Stromal cell of bone marrow (primary cell): Measurements from ENCODE around the gene SPTBN5.

ENCODE experiments used
- DNase-seq: peaks from one replicate; pipeline ENCODE4 v3.0.0-alpha.2; 2012; ENCODE audit warnings: low read depth

Gene SPTBN5

DNA sequence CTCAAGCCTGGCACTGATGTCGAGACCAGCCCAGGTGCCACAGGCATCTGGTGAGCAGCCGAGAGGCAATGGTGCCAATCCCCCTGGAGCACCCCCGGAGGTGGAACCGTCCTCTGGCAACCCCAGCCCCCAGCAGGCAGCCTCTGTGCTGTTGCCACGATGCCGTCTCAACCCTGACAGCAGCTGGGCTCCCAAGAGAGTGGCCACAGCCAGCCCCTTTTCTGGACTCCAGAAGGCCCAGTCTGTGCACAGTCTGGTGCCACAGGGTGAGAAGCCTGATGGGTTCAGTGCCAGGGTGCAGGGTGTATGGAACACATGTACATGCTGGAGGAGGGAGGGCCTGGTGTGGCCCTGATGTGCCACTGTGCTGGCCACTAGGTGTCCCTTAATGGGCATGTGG, 70.9 kb downstream of the SPTBN5 start:
- no peak for DNase-seq

DNA sequence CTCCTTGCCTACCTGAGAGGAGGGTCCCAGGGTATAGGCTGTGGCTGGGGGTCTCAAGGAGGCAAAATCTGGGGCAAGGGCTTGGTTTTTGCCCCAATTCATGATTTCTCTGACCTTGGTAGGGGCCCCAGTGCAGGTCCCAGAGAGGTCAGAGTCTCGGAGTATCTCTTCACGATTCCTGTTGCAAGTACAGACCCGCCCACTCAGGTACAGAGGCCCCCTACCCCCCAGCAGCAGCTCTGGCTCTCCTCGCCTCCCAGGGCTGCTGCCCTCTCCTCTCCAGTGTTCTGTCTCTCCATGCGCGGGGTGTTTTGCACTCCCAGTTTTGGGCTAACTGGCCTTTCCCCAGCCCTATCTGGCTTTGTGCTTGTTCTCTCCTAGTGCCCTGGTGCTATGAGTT, 71.4 kb downstream of the SPTBN5 start:
- no peak for DNase-seq

DNA sequence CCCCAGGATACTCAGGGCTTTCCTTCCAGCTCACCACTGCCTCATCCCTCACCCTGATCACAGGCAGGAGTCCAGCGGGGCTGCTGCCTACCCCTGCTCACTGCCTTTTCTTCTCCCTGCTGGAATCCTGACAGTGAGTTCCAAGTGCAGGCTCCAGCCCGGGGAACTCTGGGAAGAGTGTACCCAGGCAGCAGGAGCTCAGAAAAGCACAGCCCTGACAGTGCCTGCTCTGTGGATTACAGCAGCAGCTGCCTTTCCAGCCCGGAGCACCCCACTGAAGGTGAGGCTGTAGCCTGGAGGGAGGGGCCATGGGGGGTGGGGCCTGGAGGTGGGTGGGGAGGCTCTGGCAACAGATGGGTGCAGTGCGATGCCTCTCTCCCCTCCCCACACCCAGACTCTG, 72.0 kb downstream of the SPTBN5 start:
- no peak for DNase-seq

DNA sequence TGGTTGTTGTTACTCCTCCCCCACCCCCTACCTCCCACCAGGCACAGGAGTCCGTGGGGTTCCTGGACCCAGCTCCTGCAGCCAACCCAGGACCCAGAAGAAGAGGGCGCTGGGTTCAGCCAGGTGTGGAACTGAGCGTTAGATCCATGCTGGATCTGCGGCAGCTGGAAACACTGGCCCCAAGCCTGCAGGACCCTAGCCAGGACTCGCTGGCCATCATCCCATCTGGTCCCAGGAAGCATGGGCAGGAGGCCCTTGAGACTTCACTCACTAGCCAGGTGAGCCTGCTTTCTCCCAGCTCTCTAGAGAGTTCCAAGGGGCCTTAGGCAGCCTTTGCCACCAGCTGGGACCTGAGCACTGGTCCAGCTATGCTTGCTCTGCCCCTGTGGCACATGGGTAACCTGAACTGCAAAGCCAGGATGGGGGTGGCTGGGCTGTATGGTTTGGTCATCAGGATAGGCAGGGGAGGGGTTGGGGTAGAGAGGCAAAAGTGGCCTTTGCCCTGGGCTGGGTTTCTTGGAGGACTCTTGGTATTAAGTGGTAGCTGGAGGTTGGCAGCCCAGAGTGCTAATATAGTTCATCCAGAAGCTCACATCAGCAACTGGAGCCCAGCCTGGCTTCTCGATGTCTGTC, 72.9 kb downstream of the SPTBN5 start:
- DNase-seq, result no peak

DNA sequence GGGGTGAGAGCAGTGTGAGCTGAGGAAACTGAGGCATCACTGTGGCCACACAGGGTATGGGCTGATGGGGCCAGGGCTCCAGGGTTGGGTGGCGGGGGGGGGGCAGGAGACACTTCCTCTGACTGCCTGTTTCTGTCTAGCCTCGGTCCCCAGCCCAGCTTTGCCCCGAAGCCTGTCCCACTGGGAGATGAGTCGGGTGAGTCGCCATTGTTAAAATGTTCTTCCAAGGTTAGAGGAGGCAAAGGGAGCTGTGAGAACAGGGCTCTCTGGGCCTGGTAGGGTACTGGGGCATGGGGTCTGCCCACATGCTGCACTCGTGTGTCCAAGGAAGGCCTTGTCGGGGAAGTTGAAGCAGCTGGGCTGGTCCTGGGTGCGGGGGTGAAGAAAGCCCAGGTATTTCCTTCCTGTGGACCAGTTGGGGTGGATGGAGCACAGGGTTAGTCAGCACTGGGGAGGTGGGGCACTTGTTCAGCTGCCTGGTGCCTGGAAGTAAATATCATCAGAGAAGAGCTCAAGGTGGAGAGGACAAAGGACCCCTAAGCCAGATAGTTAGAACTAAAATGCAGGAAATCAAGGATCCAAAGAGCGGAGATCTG, 74.3 kb downstream of the SPTBN5 start:
- no peak for DNase-seq

DNA sequence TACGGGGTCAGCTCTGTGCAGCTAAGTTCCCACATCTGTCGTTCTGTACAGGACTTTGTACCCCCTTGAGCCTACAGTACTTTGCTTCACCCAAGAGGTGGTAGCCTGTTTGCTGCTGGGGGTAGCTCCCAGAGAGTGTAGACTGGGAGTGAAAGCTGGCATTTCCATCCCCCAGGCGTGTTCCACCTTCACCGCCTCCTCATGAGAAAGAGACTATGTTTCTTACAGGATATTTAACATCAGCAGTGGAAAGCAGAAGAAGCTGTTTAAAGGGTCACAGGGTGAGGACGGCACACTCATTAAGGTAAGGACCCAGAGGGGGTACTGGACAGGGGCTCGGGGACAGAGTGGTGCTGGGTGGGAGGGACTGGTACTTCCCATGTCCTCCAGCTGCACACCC, 76.1 kb downstream of the SPTBN5 start:
- DNase-seq, result no peak

DNA sequence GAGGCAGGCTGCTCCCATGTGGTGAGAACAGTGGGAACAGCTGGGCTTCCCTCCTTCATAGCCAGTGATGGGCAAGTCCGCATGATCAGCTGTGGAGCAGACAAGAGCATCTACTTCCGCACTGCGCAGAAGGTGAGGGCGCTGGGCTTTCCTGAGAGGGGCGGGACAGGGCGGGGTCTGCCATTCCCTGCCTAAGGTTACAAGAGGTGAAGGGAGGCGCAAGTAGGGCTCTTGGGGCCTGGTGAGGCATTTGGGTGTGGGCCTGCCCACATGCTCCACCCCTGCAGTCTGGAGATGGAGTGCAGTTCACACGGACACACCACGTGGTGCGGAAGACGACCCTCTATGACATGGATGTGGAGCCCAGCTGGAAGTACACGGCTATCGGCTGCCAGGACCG, 76.5 kb downstream of the SPTBN5 start:
- DNase-seq, result no peak

DNA sequence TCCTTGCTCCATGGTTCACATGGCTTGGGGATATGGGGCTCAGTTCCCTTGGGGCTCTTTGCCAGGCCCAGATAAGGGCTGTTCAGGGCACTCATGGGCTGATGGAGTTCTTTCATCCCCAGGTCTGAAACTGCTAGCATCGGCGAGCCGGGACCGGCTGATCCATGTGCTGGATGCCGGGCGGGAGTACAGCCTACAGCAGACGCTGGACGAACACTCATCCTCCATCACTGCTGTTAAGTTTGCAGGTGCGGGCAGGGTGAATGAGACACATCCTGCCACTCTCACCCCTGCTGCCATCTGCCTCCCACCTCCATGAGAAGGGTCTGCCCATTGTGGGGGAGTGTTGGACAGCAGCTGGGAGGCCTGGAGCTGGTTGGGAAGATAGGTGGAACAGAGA, 77.1 kb downstream of the SPTBN5 start:
- no peak for DNase-seq

DNA sequence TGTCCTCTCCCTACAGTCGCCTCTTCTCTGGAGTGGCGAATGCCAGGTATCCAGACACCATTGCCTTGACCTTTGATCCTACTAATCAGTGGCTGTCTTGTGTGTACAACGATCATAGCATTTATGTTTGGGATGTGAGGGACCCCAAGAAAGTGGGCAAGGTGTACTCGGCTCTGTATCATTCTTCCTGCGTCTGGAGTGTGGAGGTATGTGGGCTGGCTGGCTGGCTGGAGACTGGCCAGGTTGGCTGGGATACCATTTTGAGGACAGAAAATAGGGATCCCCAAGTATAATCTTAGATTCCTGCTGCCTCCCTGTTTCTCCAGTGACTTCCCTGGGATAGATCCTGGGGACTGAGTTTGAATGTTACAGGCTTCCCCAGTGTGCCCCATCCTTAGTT, 79.3 kb downstream of the SPTBN5 start:
- no peak for DNase-seq

DNA sequence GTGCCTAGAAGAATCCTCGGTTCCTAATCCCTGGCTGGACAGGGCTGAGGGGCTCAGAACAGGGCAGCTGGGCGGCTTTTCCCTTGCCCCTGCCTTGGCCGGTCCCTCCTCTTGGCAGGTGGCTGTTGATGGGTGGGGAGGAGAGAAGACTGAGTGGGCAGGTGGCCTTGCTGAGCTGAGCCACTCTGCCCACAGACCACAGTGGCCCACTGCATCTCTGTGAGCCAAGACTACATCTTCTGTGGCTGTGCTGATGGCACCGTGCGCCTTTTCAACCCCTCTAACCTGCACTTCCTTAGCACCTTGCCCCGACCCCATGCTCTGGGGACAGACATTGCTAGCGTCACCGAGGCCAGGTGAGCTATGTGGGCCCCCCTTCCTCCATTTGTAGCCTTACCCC, 80.4 kb downstream of the SPTBN5 start:
- no peak for DNase-seq

DNA sequence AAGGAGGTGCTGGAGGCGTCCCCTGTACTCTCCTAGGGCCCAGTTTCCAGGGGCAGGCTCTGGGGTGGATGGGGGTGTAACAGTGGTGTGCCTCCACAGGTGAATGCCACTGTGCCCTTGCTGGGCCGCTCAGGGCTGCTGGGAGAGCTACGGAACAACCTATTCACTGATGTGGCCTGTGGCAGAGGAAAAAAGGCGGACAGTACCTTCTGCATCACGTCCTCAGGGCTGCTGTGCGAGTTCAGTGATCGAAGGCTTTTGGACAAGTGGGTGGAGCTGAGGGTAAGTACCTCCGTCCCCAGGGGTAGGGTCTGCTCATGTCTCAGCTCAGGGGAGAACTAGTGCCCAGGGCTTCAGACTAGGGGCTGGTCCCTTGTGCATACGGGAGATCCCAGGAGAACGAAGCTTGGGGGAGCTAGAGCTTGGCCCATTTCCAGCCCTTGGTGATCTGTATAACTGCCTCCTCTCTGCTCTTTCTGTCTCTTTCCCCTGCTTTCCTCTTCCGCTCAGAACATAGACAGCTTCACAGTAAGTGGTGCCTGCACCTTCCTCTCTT, 81.0 kb downstream of the SPTBN5 start:
- no peak for DNase-seq

DNA sequence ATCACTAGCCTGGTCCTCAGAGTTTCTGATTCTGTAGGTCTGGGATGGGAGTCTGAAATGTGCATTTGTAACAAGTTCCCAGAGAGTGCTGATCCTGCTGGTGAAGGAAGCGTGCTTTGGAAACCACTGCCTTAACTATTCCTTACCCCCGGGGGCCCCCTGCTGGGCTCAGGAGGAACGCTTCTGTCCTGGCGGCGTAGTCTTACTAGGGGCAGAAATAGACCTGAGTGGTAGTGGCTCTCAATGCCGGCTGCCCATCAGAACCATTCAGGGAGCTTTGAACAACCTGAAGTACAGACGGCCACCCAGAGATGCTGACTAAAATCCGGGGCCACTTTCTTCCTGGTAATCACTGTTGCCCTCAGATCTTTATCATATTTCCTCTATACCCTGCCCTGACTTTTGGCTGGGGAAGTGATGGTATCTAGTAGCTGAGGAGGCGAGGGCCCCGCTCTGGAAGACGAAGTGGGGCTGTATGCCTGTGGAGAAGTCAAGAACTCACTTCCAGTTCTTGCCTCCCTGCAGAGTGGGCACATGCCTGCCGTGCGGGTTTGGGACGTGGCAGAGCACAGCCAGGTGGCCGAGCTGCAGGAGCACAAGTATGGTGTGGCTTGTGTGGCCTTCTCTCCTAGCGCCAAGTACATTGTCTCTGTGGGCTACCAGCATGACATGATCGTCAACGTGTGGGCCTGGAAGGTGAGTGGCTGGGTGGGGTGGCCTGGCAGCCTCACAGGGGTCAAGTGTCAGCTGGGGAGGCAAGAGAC, 82.2 kb downstream of the SPTBN5 start:
- peak; percentile 63 for DNase-seq

DNA sequence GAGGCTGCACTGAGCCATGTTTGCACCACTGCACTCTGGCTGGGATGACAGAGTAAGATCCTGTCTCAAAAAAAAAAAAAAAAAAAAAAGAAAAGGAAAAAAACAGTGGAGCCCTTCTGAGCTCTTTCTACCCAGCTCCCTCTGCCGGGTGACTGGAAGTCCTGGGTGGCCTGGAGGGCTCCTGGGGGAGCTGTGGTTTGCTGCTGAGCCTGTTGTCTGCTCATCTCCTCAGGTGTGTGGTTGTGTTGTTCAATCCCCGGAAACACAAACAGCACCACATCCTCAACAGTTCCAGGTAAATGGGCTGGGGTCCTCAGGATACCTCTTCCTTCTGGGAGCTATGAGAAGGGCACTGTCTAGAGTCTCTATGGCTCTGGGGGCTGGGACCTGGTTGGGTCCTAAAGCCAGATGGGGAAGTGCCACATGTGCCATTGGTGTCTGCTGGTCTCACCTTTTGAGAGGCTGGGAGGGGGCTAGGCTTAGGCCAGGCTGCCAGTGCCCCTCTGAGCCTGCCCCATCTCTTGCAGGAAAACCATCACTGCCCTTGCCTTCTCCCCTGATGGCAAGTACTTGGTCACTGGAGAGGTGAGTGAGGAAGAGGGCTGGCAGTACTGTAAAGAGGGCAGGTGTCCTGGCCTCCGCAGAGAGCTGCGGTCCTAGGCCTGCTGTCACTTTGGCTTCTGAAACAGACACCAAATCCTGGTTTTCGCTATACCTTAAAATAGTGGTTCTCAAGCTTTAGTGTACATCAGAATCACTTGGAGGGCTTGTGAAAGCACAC, 83.0 kb downstream of the SPTBN5 start:
- no peak for DNase-seq

DNA sequence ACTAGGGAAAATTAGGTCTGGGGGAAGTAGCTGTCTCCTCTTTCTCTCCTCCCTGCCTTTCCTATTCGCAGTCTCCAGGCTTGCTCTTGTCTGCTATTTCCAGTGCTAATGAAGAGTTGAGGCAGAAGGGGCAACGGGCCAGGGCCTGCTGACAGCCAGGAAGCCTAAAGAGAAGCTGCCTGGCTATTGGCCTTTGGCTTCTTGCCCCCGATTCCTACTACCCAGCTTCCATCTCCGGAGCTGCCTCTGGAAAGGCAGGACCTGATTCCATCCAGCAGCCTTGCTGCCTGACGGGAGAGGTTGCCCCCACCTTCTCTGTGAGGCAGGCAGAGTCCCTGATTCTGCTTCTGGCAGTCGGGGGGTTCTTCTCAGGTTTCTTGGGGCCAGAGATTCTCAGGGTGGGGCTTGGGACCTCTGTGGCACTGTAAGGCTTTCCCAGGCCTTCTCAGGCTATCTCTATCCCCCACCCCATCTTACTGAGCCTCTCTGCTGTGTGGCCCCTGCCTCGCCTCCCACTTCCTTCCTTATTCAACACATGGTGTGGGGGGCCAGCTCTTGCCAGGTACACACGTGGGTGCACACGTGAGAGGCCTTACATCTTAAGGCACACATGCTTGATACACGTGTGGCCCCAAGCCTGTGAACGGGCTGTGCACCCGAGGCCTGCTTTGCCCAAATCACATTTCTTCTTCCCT, 84.2 kb downstream of the SPTBN5 start:
- DNase-seq, result no peak

DNA sequence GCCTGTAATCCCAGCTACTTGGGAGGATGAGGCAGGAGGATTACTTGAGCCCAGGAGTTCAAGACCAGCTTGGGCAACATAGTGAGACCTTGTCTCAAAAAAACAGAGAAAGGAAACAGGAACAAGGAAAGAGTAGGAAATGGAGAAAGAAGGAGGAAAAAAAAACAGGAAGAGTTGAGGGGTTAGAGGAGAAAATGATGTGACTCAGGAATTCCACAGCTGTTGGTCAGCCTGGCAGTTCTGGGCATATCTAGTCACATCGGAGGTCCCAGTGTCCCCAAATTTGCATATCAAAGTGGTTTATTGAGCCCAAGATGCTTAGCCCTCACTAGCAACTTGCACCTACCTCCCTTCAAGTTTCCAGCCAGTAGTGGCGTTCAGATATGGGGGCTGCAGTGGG, 84.7 kb downstream of the SPTBN5 start:
- no peak for DNase-seq

DNA sequence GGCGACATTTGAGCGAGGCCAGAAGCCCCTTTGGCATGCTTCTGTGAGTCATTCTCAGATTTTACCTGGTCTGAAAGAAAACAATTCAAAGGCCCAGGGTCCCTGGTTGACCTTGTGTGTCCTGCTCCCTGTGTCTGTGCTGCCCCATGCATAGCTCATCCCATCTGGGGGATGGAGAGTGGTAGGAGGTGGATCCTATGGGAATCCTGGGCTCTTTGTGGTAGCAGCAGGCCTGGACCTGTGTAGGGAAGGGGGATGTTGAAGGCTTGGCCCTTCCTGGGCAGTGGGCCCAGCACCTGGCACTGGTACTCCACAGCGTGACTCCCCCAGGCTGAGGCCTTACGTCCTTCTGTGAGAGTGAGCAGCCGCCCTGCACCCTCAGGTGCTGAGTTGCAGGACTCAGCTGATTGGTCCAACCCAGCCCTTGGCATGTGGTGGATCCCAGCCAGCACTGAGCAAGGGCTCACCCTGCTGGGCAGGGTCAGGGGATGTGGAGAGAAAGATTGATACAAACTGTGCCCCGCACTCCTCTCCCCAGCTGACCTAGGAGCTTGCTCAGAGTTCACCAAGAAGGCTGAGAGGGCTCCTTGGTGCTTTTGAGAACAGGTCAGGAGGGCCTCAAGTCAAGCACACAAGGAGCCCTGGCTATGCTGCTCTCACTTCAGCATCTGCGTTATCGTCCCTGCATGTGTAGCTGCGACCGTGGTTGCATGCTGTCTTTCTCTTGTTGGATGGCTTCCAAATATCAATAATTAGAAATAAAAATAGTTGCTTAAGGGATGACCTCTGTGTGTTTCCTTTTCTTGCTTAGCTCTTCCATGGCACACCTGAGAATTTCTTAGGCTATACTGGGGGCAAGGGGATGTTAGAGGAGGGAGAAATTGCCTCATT, 87.3 kb downstream of the SPTBN5 start:
- DNase-seq, result no peak

DNA sequence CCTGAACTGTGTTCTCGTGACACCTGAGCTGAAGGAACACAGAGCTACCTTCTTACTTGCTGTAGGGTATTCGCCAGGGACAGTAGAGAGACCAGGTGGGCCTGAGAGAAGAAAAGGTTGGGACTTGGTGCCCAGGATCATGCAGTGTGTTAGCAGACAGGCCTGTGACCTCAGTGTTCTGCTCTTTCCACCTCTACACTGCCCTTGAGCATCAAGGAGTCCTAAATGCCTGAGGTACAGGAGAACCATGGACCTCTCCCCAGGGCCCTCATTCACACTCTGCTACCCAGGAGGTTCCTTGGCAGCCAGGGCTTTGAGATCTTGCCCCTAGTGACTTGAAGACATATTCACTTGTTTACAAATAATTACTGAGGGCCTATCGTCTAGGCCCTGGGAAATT, 88.1 kb downstream of the SPTBN5 start:
- no peak for DNase-seq

DNA sequence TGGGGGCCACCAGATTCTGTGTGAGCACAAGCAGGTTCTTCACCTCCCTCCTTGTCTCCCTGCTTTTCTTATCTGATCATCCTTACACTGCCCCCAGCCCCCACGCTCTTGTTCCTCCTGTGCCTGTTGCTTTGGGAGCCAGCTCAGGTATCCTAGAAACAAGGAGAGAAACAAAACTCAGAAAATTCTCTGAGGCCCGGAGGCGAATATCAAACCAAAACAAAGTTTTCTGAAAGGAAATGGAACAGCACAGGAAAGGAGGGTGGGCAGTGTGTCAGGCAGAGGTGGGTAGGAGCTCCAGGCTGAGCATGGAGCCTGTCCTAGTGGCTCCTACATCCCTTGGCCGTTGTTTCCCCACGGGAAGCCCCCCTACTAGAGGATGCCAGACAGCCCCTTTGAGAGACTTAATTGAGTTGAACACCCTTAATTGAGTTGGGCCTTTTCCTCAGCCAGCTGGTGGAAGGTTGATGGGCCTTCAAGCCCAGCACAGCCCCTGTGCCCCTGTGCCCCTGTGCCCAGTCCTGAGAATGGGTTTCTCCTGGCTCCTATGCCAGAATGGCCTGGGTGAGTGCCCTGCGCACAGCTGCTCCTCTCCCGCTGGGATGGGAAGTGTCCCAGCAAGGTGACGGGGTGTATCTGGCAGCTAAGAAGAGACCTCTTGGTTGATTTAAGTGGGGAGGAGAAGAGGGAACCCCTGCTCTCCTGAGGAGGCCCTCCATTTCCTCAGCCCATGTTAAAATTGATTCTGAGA, 88.8 kb downstream of the SPTBN5 start:
- no peak for DNase-seq

DNA sequence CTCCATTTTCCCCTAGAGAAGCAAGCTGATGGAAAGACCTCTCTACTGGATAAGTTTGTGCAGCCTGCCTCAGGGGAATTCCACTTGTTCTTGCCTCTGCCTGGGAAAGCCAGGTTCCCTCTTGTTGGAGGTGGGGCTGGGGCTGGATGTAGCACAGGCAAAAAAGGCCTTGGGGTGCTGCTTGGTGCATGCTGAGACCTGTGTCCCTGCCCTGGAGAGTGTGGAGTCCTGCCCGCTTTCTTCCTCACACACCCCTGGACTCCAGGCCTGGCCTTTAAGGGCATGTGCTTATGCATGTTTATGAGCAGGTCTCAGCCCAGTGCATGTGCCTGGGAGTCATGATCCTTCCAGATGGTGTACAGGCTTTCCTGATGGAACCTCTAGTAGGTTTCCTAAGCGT, 89.5 kb downstream of the SPTBN5 start:
- no peak for DNase-seq

DNA sequence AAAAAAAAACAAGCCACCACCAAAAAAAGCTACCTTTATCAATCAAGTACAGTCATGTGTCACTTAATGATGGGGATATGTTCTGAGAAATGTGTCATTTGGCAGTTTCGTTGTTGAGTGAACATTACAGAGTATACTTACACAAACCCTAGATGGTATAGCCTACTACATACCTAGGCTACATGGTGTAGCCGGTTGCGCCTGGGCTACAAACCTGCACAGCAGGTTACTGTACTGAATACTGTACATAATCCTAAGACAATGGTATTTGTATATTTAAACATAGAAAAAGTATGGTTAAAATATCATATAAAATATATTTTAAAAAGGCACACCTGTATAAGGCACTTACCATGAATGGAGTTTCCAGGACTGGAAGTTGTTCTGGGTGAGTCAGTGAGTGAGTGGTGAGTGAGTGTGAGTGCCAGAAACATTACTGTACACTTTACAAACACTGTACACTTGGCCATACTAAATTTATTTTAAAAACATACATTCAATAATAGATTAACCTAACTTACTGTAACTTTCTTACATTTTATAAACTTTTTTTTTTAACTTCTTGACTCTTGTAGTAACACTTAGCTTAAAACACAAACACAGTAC, 91.9 kb downstream of the SPTBN5 start:
- DNase-seq, result no peak
